Lower leg skin (tissue), 4 donors: Measurements from ENCODE around the gene GPC5. TPM values are rescaled to one million over a fixed set of nuclear protein-coding genes. Genes with fewer than 3 reads are reported as not detected.

Source experiments
- DNase-seq, 2 donors: peaks; one replicate each; pipeline ENCODE4 v3.0.0-alpha.2; 2019; ENCODE audit warnings: low spot score in 2 of 2
- H3K4me3 ChIP-seq: fragments of 200-600 bp; sonication (generic); 2 replicates; pipeline ENCODE4 v1.5.1; 2017; ENCODE audit warnings: mild to moderate bottlenecking, low read depth; ENCODE audit not compliant: poor library complexity, severe bottlenecking
- POLR2A ChIP-seq, 2 donors: fragments of 450-650 bp; IDR thresholded peaks; one replicate each; pipeline ENCODE4 v1.6.1; 2016 to 2017; ENCODE audit warnings: antibody characterized with exemption in 2 of 2, mild to moderate bottlenecking in 1 of 2, moderate library complexity in 1 of 2
- WGBS, 2 donors: methylation state at CpG; one replicate each; pipeline ENCODE4 v1.1.5; 2018; 5-methylcytosine and 5-hydroxymethylcytosine counted together
- intact Hi-C: fragments of 100-400 bp; cut with DNase I; formaldehyde crosslinking; loops from one replicate; pipeline ENCODE4 v1.15.0; 2023; ENCODE audit warnings: low total_unique reads
- total RNA-seq, 4 donors: library from RNA; depleted of rRNA; stranded (reverse); fragments of >200 nt; gene quantifications; one replicate each; pipeline ENCODE4 v1.1.0, GENCODE V29; 2016
- TF ChIP-seq, protein P1 (sequence below), 3 donors: fragments of 450-650 bp; IDR thresholded peaks; one replicate each; pipeline ENCODE4 v1.5.1; 2016; ENCODE audit warnings: antibody characterized with exemption in 3 of 3, mild to moderate bottlenecking in 3 of 3, moderate library complexity in 2 of 3

Gene GPC5
- total RNA-seq, 4 donors from 2014 or later = 0.46 to 1.3 (median 0.82) TPM

DNA sequence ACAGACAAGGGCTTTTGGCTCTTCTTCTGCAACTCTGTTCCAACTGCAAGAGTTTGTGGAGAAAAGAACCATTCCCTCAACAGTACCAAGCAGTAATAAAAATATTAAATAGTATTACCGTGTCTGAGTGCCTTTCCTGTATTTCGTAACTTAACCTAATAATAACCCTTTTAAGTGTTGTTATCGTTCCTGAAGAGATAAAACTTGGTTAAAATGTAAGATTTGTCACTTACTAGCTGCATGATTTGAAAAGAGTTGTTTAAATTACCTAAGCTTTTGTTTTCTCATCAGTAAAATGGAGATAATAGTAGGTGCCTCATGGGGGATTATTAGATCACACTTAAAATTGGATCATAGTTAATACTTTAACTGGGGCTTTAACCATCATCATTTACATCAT is 447.2 kb downstream of the GPC5 start:
- no peak overlapping the region for H3K4me3 ChIP-seq
- no peak for TF ChIP-seq POLR2A (IDR thresholded peaks at IDR 0.05)
- TF ChIP-seq, protein P1, sequence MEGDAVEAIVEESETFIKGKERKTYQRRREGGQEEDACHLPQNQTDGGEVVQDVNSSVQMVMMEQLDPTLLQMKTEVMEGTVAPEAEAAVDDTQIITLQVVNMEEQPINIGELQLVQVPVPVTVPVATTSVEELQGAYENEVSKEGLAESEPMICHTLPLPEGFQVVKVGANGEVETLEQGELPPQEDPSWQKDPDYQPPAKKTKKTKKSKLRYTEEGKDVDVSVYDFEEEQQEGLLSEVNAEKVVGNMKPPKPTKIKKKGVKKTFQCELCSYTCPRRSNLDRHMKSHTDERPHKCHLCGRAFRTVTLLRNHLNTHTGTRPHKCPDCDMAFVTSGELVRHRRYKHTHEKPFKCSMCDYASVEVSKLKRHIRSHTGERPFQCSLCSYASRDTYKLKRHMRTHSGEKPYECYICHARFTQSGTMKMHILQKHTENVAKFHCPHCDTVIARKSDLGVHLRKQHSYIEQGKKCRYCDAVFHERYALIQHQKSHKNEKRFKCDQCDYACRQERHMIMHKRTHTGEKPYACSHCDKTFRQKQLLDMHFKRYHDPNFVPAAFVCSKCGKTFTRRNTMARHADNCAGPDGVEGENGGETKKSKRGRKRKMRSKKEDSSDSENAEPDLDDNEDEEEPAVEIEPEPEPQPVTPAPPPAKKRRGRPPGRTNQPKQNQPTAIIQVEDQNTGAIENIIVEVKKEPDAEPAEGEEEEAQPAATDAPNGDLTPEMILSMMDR (IDR thresholded peaks at IDR 0.05) = no peak
- intact Hi-C loops = no loop called here
- DNase-seq = no peak
- 69% methylated on average over 3 of the region's 3 CpGs for WGBS, 2 donors

DNA sequence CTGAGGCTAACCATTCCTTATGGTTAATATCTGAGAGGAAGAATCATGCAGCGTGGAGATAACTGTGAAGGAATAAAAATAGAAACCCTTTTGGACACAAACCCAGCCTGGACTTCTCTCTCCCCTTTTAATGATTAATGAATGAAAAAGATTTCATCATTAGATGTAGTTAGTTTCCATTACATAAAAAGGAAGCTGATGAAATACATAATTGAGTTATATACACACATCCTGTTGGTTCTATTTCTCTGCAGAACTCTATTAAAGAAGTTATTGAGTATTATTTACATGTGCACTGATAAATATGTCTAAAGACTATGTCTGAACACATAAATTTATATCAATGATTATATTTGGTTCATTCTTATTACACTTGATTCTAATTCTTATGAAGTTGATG is 465.3 kb downstream of the GPC5 start:
- WGBS, 2 donors = 49 to 65% methylated on average over 1 of the region's 1 CpG
- TF ChIP-seq, protein P1 (IDR thresholded peaks at IDR 0.05) = no peak
- TF ChIP-seq POLR2A (IDR thresholded peaks at IDR 0.05) = no peak
- no peak overlapping the region for H3K4me3 ChIP-seq
- DNase-seq = no peak
- intact Hi-C loops = no loop called here

GRCh38 chr13:91868351-91868750 is 469.9 kb downstream of the GPC5 start:
- no peak overlapping the region for H3K4me3 ChIP-seq
- intact Hi-C loops = no loop called here
- TF ChIP-seq, protein P1 (IDR thresholded peaks at IDR 0.05) = no peak
- TF ChIP-seq POLR2A (IDR thresholded peaks at IDR 0.05) = no peak
- no peak for DNase-seq

GRCh38 chr13:91878491-91878890 is 480.1 kb downstream of the GPC5 start:
- TF ChIP-seq, protein P1 (IDR thresholded peaks at IDR 0.05) = no peak
- no peak for TF ChIP-seq POLR2A (IDR thresholded peaks at IDR 0.05)
- H3K4me3 ChIP-seq = no peak overlapping the region
- 79 to 90% methylated on average over 3 of the region's 3 CpGs for WGBS, 2 donors
- DNase-seq = no peak
- intact Hi-C loops = no loop called here

DNA sequence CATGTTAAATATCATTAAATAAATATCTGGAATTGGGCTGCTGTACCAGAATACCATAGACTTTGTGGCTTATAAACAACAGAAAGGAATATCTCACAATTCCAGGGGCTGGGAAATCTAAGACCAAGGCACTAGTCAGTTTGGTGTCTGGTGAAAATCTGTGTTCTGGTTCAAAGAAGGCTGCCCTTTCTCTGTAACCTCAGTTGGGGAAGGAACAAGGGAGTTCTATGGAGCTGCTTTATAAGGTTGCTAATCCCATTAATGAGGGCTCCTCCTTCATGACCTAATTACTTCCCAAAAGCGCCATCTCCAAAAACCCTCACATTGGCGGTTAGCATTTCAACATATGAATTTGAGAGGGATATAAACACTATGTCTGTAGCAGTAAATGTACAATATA is 480.9 kb downstream of the GPC5 start:
- WGBS, 2 donors = 94 to 95% methylated on average over 2 of the region's 2 CpGs
- no peak for DNase-seq
- intact Hi-C loops = no loop called here
- no peak for TF ChIP-seq POLR2A (IDR thresholded peaks at IDR 0.05)
- TF ChIP-seq, protein P1 (IDR thresholded peaks at IDR 0.05) = no peak
- no peak overlapping the region for H3K4me3 ChIP-seq

- DNase-seq = no peak
- H3K4me3 ChIP-seq = no peak overlapping the region
- TF ChIP-seq, protein P1 (IDR thresholded peaks at IDR 0.05) = no peak
- no peak for TF ChIP-seq POLR2A (IDR thresholded peaks at IDR 0.05)
- intact Hi-C loops = no loop called here
These were observed 484.5 kb downstream of the GPC5 start for GRCh38 chr13:91882918-91883317.
